Panc1 (cell line): Measurements from ENCODE around the gene AIRE. TPM values are rescaled to one million over a fixed set of nuclear protein-coding genes. Genes with fewer than 3 reads are reported as not detected.

ENCODE experiments used
- ATAC-seq: fragments of 200-7000 bp; cut with Tn5 transposase; 2 replicates; pipeline ENCODE4 v1.9.1; 2020; ENCODE audit warnings: mild to moderate bottlenecking, moderate library complexity
- BruUV-seq: library from RNA; stranded (reverse); fragments of 400-500 nt; replicated peaks from 2 replicates; lab custom pipeline; 2021; lab: Mats Ljungman, UMichigan
- CTCF ChIA-PET: fragments of 300-600 bp; sonication (Branson Sonifier 250); formaldehyde crosslinking; loops from one replicate; lab custom pipeline; 2022; ENCODE audit warnings: antibody characterized with exemption; lab: Charles Lee
- POLR2A ChIA-PET: fragments of 300-600 bp; sonication (Branson Sonifier 250); formaldehyde crosslinking; loops from one replicate; lab custom pipeline; 2022; ENCODE audit warnings: antibody characterized with exemption; lab: Charles Lee
- DNase-seq: peaks from one replicate; pipeline ENCODE4 v3.0.0-alpha.2; 2010; ENCODE audit warnings: low read depth, low spot score
- H3K27ac ChIP-seq: 2 replicates; pipeline ENCODE4 v1.5.1; 2011; ENCODE audit warnings: mild to moderate bottlenecking, low read length, inconsistent platforms
- H3K27me3 ChIP-seq: fragments of 200-500 bp; sonication (Bioruptor generic); 2 replicates; pipeline ENCODE4 v1.6.0; 2014; ENCODE audit warnings: low read length, inconsistent platforms; ENCODE audit not compliant: control insufficient read depth, insufficient read depth
- H3K36me3 ChIP-seq: fragments of 200-500 bp; sonication (Bioruptor generic); 2 replicates; pipeline ENCODE4 v1.5.1; 2014; ENCODE audit warnings: inconsistent platforms, mild to moderate bottlenecking, low read length, moderate library complexity; ENCODE audit not compliant: control insufficient read depth, insufficient read depth
- H3K4me1 ChIP-seq: 2 replicates; pipeline ENCODE4 v1.5.1; 2011; ENCODE audit warnings: inconsistent platforms, mild to moderate bottlenecking, low read length, moderate library complexity; ENCODE audit not compliant: control insufficient read depth, insufficient read depth
- H3K4me3 ChIP-seq, 2 experiments: 2 replicates each; pipeline ENCODE4 v1.5.1; 2011 to 2012; ENCODE audit warnings: low read depth in 2 of 2, low read length in 2 of 2, mild to moderate bottlenecking in 2 of 2, inconsistent platforms in 1 of 2, moderate library complexity in 1 of 2
- H3K9me3 ChIP-seq: fragments of 200-500 bp; sonication (Bioruptor generic); 2 replicates; pipeline ENCODE4 v1.5.1; 2014; ENCODE audit warnings: low read depth, mild to moderate bottlenecking, inconsistent platforms, low read length, moderate library complexity; ENCODE audit not compliant: control insufficient read depth, insufficient read depth
- CTCF ChIP-seq: fragments of 450-650 bp; IDR thresholded peaks from 2 replicates; pipeline ENCODE4 v1.5.1; 2017; ENCODE audit warnings: mild to moderate bottlenecking
- POLR2AphosphoS5 ChIP-seq: IDR thresholded peaks from 2 replicates; pipeline ENCODE4 v1.6.1; 2012; ENCODE audit warnings: mild to moderate bottlenecking, low read depth, low read length, moderate library complexity
- REST ChIP-seq, 2 experiments: IDR thresholded peaks; 2 replicates each; pipeline ENCODE4 v1.6.1; 2011 to 2012; ENCODE audit warnings: low read depth in 2 of 2, control low read depth in 1 of 2, low read length in 1 of 2, mild to moderate bottlenecking in 1 of 2, moderate library complexity in 1 of 2; ENCODE audit not compliant: insufficient read depth in 1 of 2
- SIN3A ChIP-seq: IDR thresholded peaks from 2 replicates; pipeline ENCODE4 v1.6.1; 2012; ENCODE audit warnings: low read depth, mild to moderate bottlenecking, low read length, moderate library complexity, borderline replicate concordance; ENCODE audit not compliant: insufficient read depth
- TCF7L2 ChIP-seq: IDR thresholded peaks from 2 replicates; pipeline ENCODE4 v1.6.1; 2011; ENCODE audit warnings: mild to moderate bottlenecking, low read depth, low read length, inconsistent platforms
- in situ Hi-C: cut with HindIII; loops from 2 replicates; pipeline ENCODE4 v1.10.0; 2016; ENCODE audit warnings: low sequenced_read_pairs, low pct_unique_long_range_greater_than_20kb
- intact Hi-C: fragments of 100-400 bp; cut with micrococcal nuclease; formaldehyde crosslinking; loops from one replicate; pipeline ENCODE4 v1.10.0; 2022; ENCODE audit not compliant: unreplicated experiment
- total RNA-seq: library from RNA; stranded (reverse); gene quantifications from one replicate; pipeline ENCODE4 v1.2.1, GENCODE V29; 2021; ENCODE audit not compliant: unreplicated experiment

Gene AIRE
- total RNA-seq, 1 experiment from 2014 or later = not detected

- Histone ChIP-seq H3K4me3 (no peak overlapping the region), H3K36me3 (no peaks in the 10 kb centered on the region), H3K4me1 (no peaks in the 10 kb centered on the region; the same call in 1 of the 2 replicates), H3K27me3 (no peaks in the 10 kb centered on the region), H3K9me3 (no peaks in the 10 kb centered on the region), H3K27ac (no peak overlapping the region)
- no peak for TF ChIP-seq POLR2AphosphoS5
- no peak for TF ChIP-seq SIN3A
- no peak for TF ChIP-seq REST (IDR thresholded peaks at IDR 0.05; ENCODE audit: insufficient read depth in 1 of 2, low read depth in 2 of 2, low read length in 1 of 2)
- no peak for TF ChIP-seq TCF7L2
- TF ChIP-seq CTCF = no peak
- ChIA-PET POLR2A (interaction anchor here (0.5 kb wide), 1 partner anchor 618 kb away, joined by 6 read pairs; no protein-coding TSS in a partner anchor), CTCF (no interaction called here)
- DNase-seq = no peak
- intact Hi-C loops = no loop called here
- ATAC-seq = no peak
- in situ Hi-C loops = no loop called here
- BruUV-seq = no TSS peak
Observed at GRCh38 chr21:44330698-44331097, 45.0 kb downstream of the AIRE start.

- H3K27ac ChIP-seq = no peak overlapping the region
- ATAC-seq (no peak), DNase-seq (no peak)
- H3K36me3 ChIP-seq = no peaks in the 10 kb centered on the region
- no peak overlapping the region for H3K4me3 ChIP-seq
- no peaks in the 10 kb centered on the region; the same call in 1 of the 2 replicates for H3K4me1 ChIP-seq
- BruUV-seq = no TSS peak
- no peaks in the 10 kb centered on the region for H3K27me3 ChIP-seq
- intact Hi-C loops = no loop called here
- ChIA-PET POLR2A (interaction anchor here (0.5 kb wide), 1 partner anchor 617 kb away, joined by 6 read pairs; no protein-coding TSS in a partner anchor), CTCF (no interaction called here)
- TF ChIP-seq CTCF = no peak
- TF ChIP-seq TCF7L2 = no peak
- no peak for TF ChIP-seq SIN3A
- no peak for TF ChIP-seq POLR2AphosphoS5
- TF ChIP-seq REST (IDR thresholded peaks at IDR 0.05; ENCODE audit: insufficient read depth in 1 of 2, low read depth in 2 of 2, low read length in 1 of 2) = no peak
- no peaks in the 10 kb centered on the region for H3K9me3 ChIP-seq
- in situ Hi-C loops = no loop called here
Observed at GRCh38 chr21:44331209-44331608, 45.5 kb downstream of the AIRE start.
